Measurements from ENCODE around the gene TMEM130.

TMEM130 gene

GRCh38 chr7:98815313-98815712 is 54.5 kb downstream of the TMEM130 start:
- TF ChIP-seq TEAD4 (IDR thresholded peaks at IDR 0.05) (no peak), REST (IDR thresholded peaks at IDR 0.05; ENCODE audit: low read depth) (no peak), TAF1 (IDR thresholded peaks at IDR 0.05; ENCODE audit: low read depth) (no peak), ZBTB7A (IDR thresholded peaks at IDR 0.05; ENCODE audit: low read depth) (no peak), NFIC (IDR thresholded peaks at IDR 0.05) (no peak), YY1 (IDR thresholded peaks at IDR 0.05; ENCODE audit: low read depth) (no peak), EGR1 (IDR thresholded peaks at IDR 0.05) (no peak), EP300 (IDR thresholded peaks at IDR 0.05; ENCODE audit: borderline replicate concordance) (no peak), FOXM1 (IDR thresholded peaks at IDR 0.05; ENCODE audit: borderline replicate concordance, low read depth) (no peak), USF1 (IDR thresholded peaks at IDR 0.05) (no peak), RAD21 (IDR thresholded peaks at IDR 0.05; ENCODE audit: low read depth) (no peak)

- no peak for TF ChIP-seq RAD21 (IDR thresholded peaks at IDR 0.05; ENCODE audit: low read depth)
- no peak for TF ChIP-seq TEAD4 (IDR thresholded peaks at IDR 0.05)
- no peak for TF ChIP-seq FOXM1 (IDR thresholded peaks at IDR 0.05; ENCODE audit: borderline replicate concordance, low read depth)
- TF ChIP-seq YY1 (IDR thresholded peaks at IDR 0.05; ENCODE audit: low read depth), result no peak
- TF ChIP-seq CREB1 (IDR thresholded peaks at IDR 0.05; ENCODE audit: low read depth), result no peak
- TF ChIP-seq EGR1 (IDR thresholded peaks at IDR 0.05), result no peak
Observed at GRCh38 chr7:98811299-98811698, 58.5 kb downstream of the TMEM130 start.

- TF ChIP-seq MAX (IDR thresholded peaks at IDR 0.05) (no peak), REST (IDR thresholded peaks at IDR 0.05; ENCODE audit: low read depth) (no peak), TAF1 (IDR thresholded peaks at IDR 0.05; ENCODE audit: low read depth) (no peak), TCF12 (IDR thresholded peaks at IDR 0.05; ENCODE audit: low read depth) (no peak), EP300 (IDR thresholded peaks at IDR 0.05; ENCODE audit: borderline replicate concordance) (no peak), EGR1 (IDR thresholded peaks at IDR 0.05) (no peak), USF1 (IDR thresholded peaks at IDR 0.05) (no peak), NFIC (IDR thresholded peaks at IDR 0.05) (no peak), ZBTB7A (IDR thresholded peaks at IDR 0.05; ENCODE audit: low read depth) (no peak), RAD21 (IDR thresholded peaks at IDR 0.05; ENCODE audit: low read depth) (no peak)
Observed at GRCh38 chr7:98810153-98810802, 59.5 kb downstream of the TMEM130 start.

- TF ChIP-seq RAD21 (IDR thresholded peaks at IDR 0.05; ENCODE audit: low read depth) (no peak), TCF12 (IDR thresholded peaks at IDR 0.05; ENCODE audit: low read depth) (no peak), REST (IDR thresholded peaks at IDR 0.05; ENCODE audit: low read depth) (no peak), EGR1 (IDR thresholded peaks at IDR 0.05) (no peak), FOXM1 (IDR thresholded peaks at IDR 0.05; ENCODE audit: borderline replicate concordance, low read depth) (no peak), CEBPB (IDR thresholded peaks at IDR 0.05) (no peak), USF1 (IDR thresholded peaks at IDR 0.05) (no peak), TEAD4 (IDR thresholded peaks at IDR 0.05) (no peak), CREB1 (IDR thresholded peaks at IDR 0.05; ENCODE audit: low read depth) (no peak), YY1 (IDR thresholded peaks at IDR 0.05; ENCODE audit: low read depth) (no peak), EP300 (IDR thresholded peaks at IDR 0.05; ENCODE audit: borderline replicate concordance) (no peak), NFIC (IDR thresholded peaks at IDR 0.05) (no peak), TAF1 (IDR thresholded peaks at IDR 0.05; ENCODE audit: low read depth) (no peak), ZBTB7A (IDR thresholded peaks at IDR 0.05; ENCODE audit: low read depth) (no peak), MAX (IDR thresholded peaks at IDR 0.05) (no peak)
Observed at GRCh38 chr7:98808751-98809460, 60.9 kb downstream of the TMEM130 start.
